SW480 (cell line): Measurements from ENCODE around the gene NAP1L4.

Experiments used
- DNase-seq: peaks from one replicate; pipeline ENCODE4 v3.0.0-alpha.2; 2016; ENCODE audit warnings: low spot score

The NAP1L4 gene

GRCh38 chr11:2992997-2993325 is 832 bp upstream of the NAP1L4 start:
- no peak for DNase-seq

GRCh38 chr11:2991452-2992233 is 486 bp downstream of the NAP1L4 start:
- DNase-seq = peak; percentile 46

GRCh38 chr11:2990617-2991451 is 1.3 kb downstream of the NAP1L4 start:
- peak; percentile 59 for DNase-seq

- no peak for DNase-seq
These were observed 2.6 kb downstream of the NAP1L4 start for GRCh38 chr11:2989551-2989950.

GRCh38 chr11:2989006-2989405 is 3.1 kb downstream of the NAP1L4 start:
- no peak for DNase-seq

- DNase-seq = no peak
These were observed 4.0 kb downstream of the NAP1L4 start for GRCh38 chr11:2987881-2988861.

- DNase-seq = no peak
These were observed 8.2 kb downstream of the NAP1L4 start for GRCh38 chr11:2983908-2984307.

GRCh38 chr11:2982214-2982613 is 9.9 kb downstream of the NAP1L4 start:
- no peak for DNase-seq

- no peak for DNase-seq
These were observed 11.0 kb downstream of the NAP1L4 start for GRCh38 chr11:2981130-2981529.

GRCh38 chr11:2980168-2980840 is 11.8 kb downstream of the NAP1L4 start:
- DNase-seq = no peak

- no peak for DNase-seq
These were observed 15.0 kb downstream of the NAP1L4 start for GRCh38 chr11:2977113-2977512.

- DNase-seq = no peak
These were observed 15.7 kb downstream of the NAP1L4 start for GRCh38 chr11:2976294-2977063.

GRCh38 chr11:2975594-2975993 is 16.5 kb downstream of the NAP1L4 start:
- peak; percentile 23 for DNase-seq

- no peak for DNase-seq
These were observed 17.9 kb downstream of the NAP1L4 start for GRCh38 chr11:2974272-2974671.

GRCh38 chr11:2968341-2968900 is 23.7 kb downstream of the NAP1L4 start:
- no peak for DNase-seq

- DNase-seq = no peak
These were observed 27.3 kb downstream of the NAP1L4 start for GRCh38 chr11:2964782-2965181.

- no peak for DNase-seq
These were observed 28.4 kb downstream of the NAP1L4 start for GRCh38 chr11:2963761-2964160.

- DNase-seq = no peak
These were observed 28.9 kb downstream of the NAP1L4 start for GRCh38 chr11:2963112-2963754.

- no peak for DNase-seq
These were observed 31.0 kb downstream of the NAP1L4 start for GRCh38 chr11:2961080-2961479.

- no peak for DNase-seq
These were observed 32.0 kb downstream of the NAP1L4 start for GRCh38 chr11:2960139-2960538.
